H1 (cell line): ENCODE results near the gene PIAS2. TPM values are rescaled to one million over a fixed set of nuclear protein-coding genes. Genes with fewer than 3 reads are reported as not detected.
A peak's percentile ranks its signal among the peaks of the same experiment; 100 is the strongest.

ENCODE experiments used
- CHD7 ChIP-seq: fragments of 300-600 bp; sonication (generic); IDR thresholded peaks from 2 replicates; pipeline ENCODE4 v1.7.1; 2012; ENCODE audit warnings: low read length, moderate library complexity, mild to moderate bottlenecking, inconsistent platforms; ENCODE audit not compliant: insufficient replicate concordance
- CREB1 ChIP-seq: IDR thresholded peaks from 2 replicates; pipeline ENCODE4 v1.6.1; 2012; ENCODE audit warnings: inconsistent platforms
- E2F6 ChIP-seq: IDR thresholded peaks from 2 replicates; pipeline ENCODE4 v1.6.1; 2012; ENCODE audit warnings: inconsistent platforms
- GTF2F1 ChIP-seq: IDR thresholded peaks from 2 replicates; pipeline ENCODE4 v1.6.1; 2012; ENCODE audit warnings: low read depth, low read length, improper control_type of control experiment, borderline replicate concordance
- POLR2A ChIP-seq, 2 experiments: IDR thresholded peaks; 1 replicate in 1 of 2; 2 replicates in 1 of 2; pipeline ENCODE4 v1.6.1; 2011; ENCODE audit warnings: low read depth in 2 of 2, low read length in 2 of 2, mild to moderate bottlenecking in 2 of 2; ENCODE audit errors: control extremely low read depth in 1 of 2
- POLR2AphosphoS5 ChIP-seq: IDR thresholded peaks from 2 replicates; pipeline ENCODE4 v1.6.1; 2011; ENCODE audit warnings: low read depth, low read length
- TAF1 ChIP-seq: IDR thresholded peaks from 2 replicates; pipeline ENCODE4 v1.6.1; 2011; ENCODE audit warnings: mild to moderate bottlenecking, low read depth, low read length
- polyA plus RNA-seq, 7 experiments: library from polyadenylated mRNA; depleted of rRNA in 3 of 7; stranded (reverse) in 5 of 7; unstranded in 2 of 7; fragments of >200 nt in 5 of 7; fragments of 200-250 nt in 2 of 7; gene quantifications; 1 replicate in 5 of 7; 2 replicates in 1 of 7; 4 replicates in 1 of 7; pipeline versions ENCODE4 v1.2.1 to v1.2.3, GENCODE V29; 2011 to 2013; ENCODE audit warnings: missing spikeins in 2 of 7, mixed read lengths in 2 of 7
- total RNA-seq: library from RNA; stranded (reverse); fragmentation: NEBNext Ultra II Directional; extraction: Animal tissue kit (Norgen Biotek cat#: 25700); gene quantifications from 2 replicates; pipeline ENCODE4 v1.2.1, GENCODE V29; 2021

Gene PIAS2
- total and polyA plus RNA-seq, 2 of the 8 experiments (the other 6 are each of a cell fraction or from before 2014, with no cell fraction given), result 20.1 to 53.9 TPM

- TF ChIP-seq CHD7 (no peak), GTF2F1 (no peak), POLR2A (IDR thresholded peaks at IDR 0.05; ENCODE audit: control extremely low read depth in 1 of 2, low read depth in 2 of 2, low read length in 2 of 2) (peak in 1 of 2 experiments; percentile 34; a peak in 2 of 3 replicates), POLR2AphosphoS5 (0 out of 2 replicates have a peak, but pooled peaks have one; percentile 19), E2F6 (peak; percentile 55), CREB1 (no peak), TAF1 (peak; percentile 24; the same call in 1 of the 2 replicates)
- TF ChIP-seq, all 59 proteins: peak for 5
Measured at GRCh38 chr18:46868169-46868921, 49.0 kb downstream of the PIAS2 start (continued).
